Skeletal muscle tissue (tissue), 4 donors: ENCODE data around the gene QSOX1. TPM values are rescaled to one million over a fixed set of nuclear protein-coding genes. Genes with fewer than 3 reads are reported as not detected.

Experiments used
- H3K27ac ChIP-seq: one replicate; pipeline ENCODE4 v1.7.0; 2013; ENCODE audit warnings: mild to moderate bottlenecking, low read depth, low read length, inconsistent platforms
- H3K27me3 ChIP-seq, 3 donors: one replicate each; pipeline ENCODE4 v1.7.0; 2013; ENCODE audit warnings: low read length in 3 of 3; ENCODE audit not compliant: control insufficient read depth in 3 of 3, insufficient read depth in 3 of 3
- H3K36me3 ChIP-seq, 3 donors: one replicate each; pipeline ENCODE4 v1.7.0; 2013; ENCODE audit warnings: low read length in 3 of 3; ENCODE audit not compliant: control insufficient read depth in 3 of 3, insufficient read depth in 3 of 3
- H3K4me1 ChIP-seq, 3 donors: one replicate each; pipeline ENCODE4 v1.7.0; 2013; ENCODE audit warnings: low read length in 3 of 3, mild to moderate bottlenecking in 3 of 3; ENCODE audit not compliant: control insufficient read depth in 3 of 3, insufficient read depth in 3 of 3
- H3K4me3 ChIP-seq, 3 donors: one replicate each; pipeline ENCODE4 v1.7.0; 2013; ENCODE audit warnings: low read length in 3 of 3
- H3K9ac ChIP-seq, 3 donors: one replicate each; pipeline ENCODE4 v1.7.0; 2013; ENCODE audit warnings: low read length in 3 of 3, mild to moderate bottlenecking in 3 of 3, moderate library complexity in 2 of 3, low read depth in 1 of 3
- H3K9me3 ChIP-seq, 3 donors: one replicate each; pipeline ENCODE4 v1.7.0; 2013; ENCODE audit warnings: low read length in 3 of 3; ENCODE audit not compliant: control insufficient read depth in 3 of 3
- total RNA-seq: library from RNA; depleted of rRNA; stranded (reverse); fragments of >200 nt; gene quantifications from one replicate; pipeline ENCODE4 v1.2.3, GENCODE V29; 2014
- donor health status: Osteomylitis.

The QSOX1 gene
- total RNA-seq, 1 donor from 2014 or later = 4.2 TPM

- H3K27me3 ChIP-seq = peaks cover 13 to 42% (median 40%) of the 10 kb centered on the region in 3 donors
- no peaks in the 10 kb centered on the region for H3K36me3 ChIP-seq
- no peak overlapping the region for H3K9ac ChIP-seq
- H3K27ac ChIP-seq = no peak overlapping the region
- no peaks in the 10 kb centered on the region for H3K9me3 ChIP-seq
- no peaks in the 10 kb centered on the region for H3K4me1 ChIP-seq
- H3K4me3 ChIP-seq = no peak overlapping the region
These were observed 92.4 kb downstream of the QSOX1 start for GRCh38 chr1:180247061-180247460.

GRCh38 chr1:180247580-180247979 is 92.9 kb downstream of the QSOX1 start:
- Histone ChIP-seq H3K36me3 (no peaks in the 10 kb centered on the region), H3K4me3 (no peak overlapping the region), H3K9ac (no peak overlapping the region), H3K27me3 (peaks cover 8 to 37% (median 37%) of the 10 kb centered on the region in 3 donors), H3K27ac (no peak overlapping the region), H3K4me1 (no peaks in the 10 kb centered on the region), H3K9me3 (no peaks in the 10 kb centered on the region)

- no peak overlapping the region for H3K9ac ChIP-seq
- no peak overlapping the region for H3K27ac ChIP-seq
- no peaks in the 10 kb centered on the region for H3K36me3 ChIP-seq
- H3K27me3 ChIP-seq = peaks cover 8 to 37% (median 34%) of the 10 kb centered on the region in 3 donors
- no peaks in the 10 kb centered on the region for H3K9me3 ChIP-seq
- no peaks in the 10 kb centered on the region for H3K4me1 ChIP-seq
- H3K4me3 ChIP-seq = no peak overlapping the region
These were observed 93.5 kb downstream of the QSOX1 start for GRCh38 chr1:180248176-180248575.

GRCh38 chr1:180248731-180249681 is 94.3 kb downstream of the QSOX1 start:
- Histone ChIP-seq H3K36me3 (no peaks in the 10 kb centered on the region), H3K27me3 (peaks cover 4 to 36% (median 34%) of the 10 kb centered on the region in 3 donors), H3K4me1 (no peaks in the 10 kb centered on the region), H3K27ac (no peak overlapping the region), H3K9me3 (no peaks in the 10 kb centered on the region), H3K9ac (no peak overlapping the region), H3K4me3 (no peak overlapping the region)

- Histone ChIP-seq H3K9ac (no peak overlapping the region), H3K4me1 (no peaks in the 10 kb centered on the region), H3K27me3 (peaks cover 8 to 42% (median 36%) of the 10 kb centered on the region in 3 donors), H3K4me3 (no peak overlapping the region), H3K36me3 (no peaks in the 10 kb centered on the region), H3K9me3 (no peaks in the 10 kb centered on the region), H3K27ac (no peak overlapping the region)
These were observed 95.2 kb downstream of the QSOX1 start for GRCh38 chr1:180249725-180250498.

GRCh38 chr1:180250499-180250770 is 95.8 kb downstream of the QSOX1 start:
- H3K4me1 ChIP-seq = no peaks in the 10 kb centered on the region
- no peaks in the 10 kb centered on the region for H3K9me3 ChIP-seq
- H3K9ac ChIP-seq = no peak overlapping the region
- no peak overlapping the region for H3K27ac ChIP-seq
- H3K36me3 ChIP-seq = no peaks in the 10 kb centered on the region
- H3K27me3 ChIP-seq = peaks cover 10 to 45% (median 36%) of the 10 kb centered on the region in 3 donors
- no peak overlapping the region for H3K4me3 ChIP-seq

GRCh38 chr1:180250883-180251509 is 96.3 kb downstream of the QSOX1 start:
- no peak overlapping the region for H3K4me3 ChIP-seq
- H3K36me3 ChIP-seq = no peaks in the 10 kb centered on the region
- no peak overlapping the region for H3K27ac ChIP-seq
- H3K9me3 ChIP-seq = no peaks in the 10 kb centered on the region
- no peaks in the 10 kb centered on the region for H3K4me1 ChIP-seq
- H3K9ac ChIP-seq = no peak overlapping the region
- H3K27me3 ChIP-seq = peaks cover 9 to 47% (median 42%) of the 10 kb centered on the region in 3 donors

GRCh38 chr1:180251526-180252305 is 97.0 kb downstream of the QSOX1 start:
- no peaks in the 10 kb centered on the region for H3K36me3 ChIP-seq
- no peak overlapping the region for H3K27ac ChIP-seq
- H3K4me3 ChIP-seq = no peak overlapping the region
- H3K9me3 ChIP-seq = no peaks in the 10 kb centered on the region
- H3K4me1 ChIP-seq = no peaks in the 10 kb centered on the region
- H3K9ac ChIP-seq = no peak overlapping the region
- peaks cover 16 to 54% (median 49%) of the 10 kb centered on the region in 3 donors for H3K27me3 ChIP-seq

- no peaks in the 10 kb centered on the region for H3K9me3 ChIP-seq
- H3K9ac ChIP-seq = no peak overlapping the region
- no peak overlapping the region for H3K27ac ChIP-seq
- H3K36me3 ChIP-seq = no peaks in the 10 kb centered on the region
- no peak overlapping the region for H3K4me3 ChIP-seq
- H3K27me3 ChIP-seq = peaks cover 28 to 66% (median 60%) of the 10 kb centered on the region in 3 donors
- no peaks in the 10 kb centered on the region for H3K4me1 ChIP-seq
These were observed 98.2 kb downstream of the QSOX1 start for GRCh38 chr1:180252638-180253536.
